K562 (cell line): ENCODE data around the gene KLHL12. TPM values are rescaled to one million over a fixed set of nuclear protein-coding genes. Genes with fewer than 3 reads are reported as not detected.
A peak's percentile ranks its signal among the peaks of the same experiment; 100 is the strongest.

Experiments used
- ARNT ChIP-seq, 2 experiments: fragments of 450-650 bp; IDR thresholded peaks; 2 replicates each; pipeline ENCODE4 v1.6.1; 2016; ENCODE audit warnings: mild to moderate bottlenecking in 1 of 2
- ASH1L ChIP-seq: fragments of 450-650 bp; IDR thresholded peaks from 2 replicates; pipeline ENCODE4 v1.6.1; 2018; ENCODE audit warnings: borderline replicate concordance, mild to moderate bottlenecking, low read depth; ENCODE audit not compliant: partially characterized antibody
- CBFA2T2 ChIP-seq: fragments of 450-650 bp; conservative IDR thresholded peaks from 2 replicates; pipeline ENCODE4 v1.6.1; 2017; ENCODE audit warnings: mild to moderate bottlenecking
- CTBP1 ChIP-seq: fragments of 450-650 bp; IDR thresholded peaks from 2 replicates; pipeline ENCODE4 v1.6.1; 2016; ENCODE audit warnings: borderline replicate concordance
- DNMT1 ChIP-seq: fragments of 450-650 bp; IDR thresholded peaks from 2 replicates; pipeline ENCODE4 v1.6.1; 2016; ENCODE audit warnings: antibody characterized with exemption, mild to moderate bottlenecking
- EHMT2 ChIP-seq: fragments of 450-650 bp; IDR thresholded peaks from 2 replicates; pipeline ENCODE4 v1.6.1; 2018; ENCODE audit warnings: antibody characterized with exemption
- ELK3 ChIP-seq: fragments of 450-650 bp; formaldehyde crosslinking; IDR thresholded peaks from 2 replicates; pipeline ENCODE4 v1.4.0; 2020; ENCODE audit warnings: mild to moderate bottlenecking
- ETS2 ChIP-seq: IDR thresholded peaks from 2 replicates; pipeline ENCODE4 v1.6.1; 2016; ENCODE audit warnings: borderline replicate concordance, missing genetic modification characterization, mild to moderate bottlenecking, moderate library complexity, missing compliant biosample characterization; ENCODE audit not compliant: poor library complexity, severe bottlenecking
- FOXP1 ChIP-seq: sonication (generic); formaldehyde crosslinking; IDR thresholded peaks from 2 replicates; pipeline ENCODE4 v1.8.0; 2022; ENCODE audit warnings: mild to moderate bottlenecking, missing genetic modification reagents
- GABPB2 ChIP-seq: fragments of 250-450 bp; sonication (Bioruptor Pico); conservative IDR thresholded peaks from 2 replicates; pipeline ENCODE4 v1.5.1; 2021; ENCODE audit warnings: mild to moderate bottlenecking
- GATAD2A ChIP-seq: fragments of 450-650 bp; IDR thresholded peaks from 2 replicates; pipeline ENCODE4 v1.6.1; 2017
- GMEB1 ChIP-seq: fragments of 250-450 bp; sonication (Bioruptor Pico); IDR thresholded peaks from 2 replicates; pipeline ENCODE4 v1.4.0; 2020; ENCODE audit warnings: mild to moderate bottlenecking
- HDAC1 ChIP-seq, 2 experiments: fragments of 450-650 bp; IDR thresholded peaks; 2 replicates each; pipeline ENCODE4 v1.6.1; 2016 to 2017; ENCODE audit warnings: inconsistent platforms in 1 of 2, mild to moderate bottlenecking in 1 of 2, moderate library complexity in 1 of 2
- HDGF ChIP-seq: fragments of 450-650 bp; IDR thresholded peaks from 2 replicates; pipeline ENCODE4 v1.6.1; 2016
- HNRNPL ChIP-seq: fragments of 200-400 bp; formaldehyde crosslinking; IDR thresholded peaks from 2 replicates; pipeline ENCODE4 v1.6.1; 2017; ENCODE audit warnings: low read depth, mild to moderate bottlenecking, low read length
- HSF4 ChIP-seq: fragments of 250-450 bp; sonication (Bioruptor Pico); IDR thresholded peaks from 2 replicates; pipeline ENCODE4 v2.1.2; 2022; ENCODE audit warnings: mild to moderate bottlenecking, moderate library complexity, borderline replicate concordance
- MEIS2 ChIP-seq: fragments of 450-650 bp; IDR thresholded peaks from 2 replicates; pipeline ENCODE4 v1.6.1; 2014; ENCODE audit warnings: mild to moderate bottlenecking; ENCODE audit not compliant: partially characterized antibody
- NFIC ChIP-seq: fragments of 450-650 bp; IDR thresholded peaks from 2 replicates; pipeline ENCODE4 v1.6.1; 2017; ENCODE audit warnings: mild to moderate bottlenecking, inconsistent platforms
- POU5F1 ChIP-seq: fragments of 150-350 bp; IDR thresholded peaks from 2 replicates; pipeline ENCODE4 v1.6.1; 2014; ENCODE audit warnings: borderline replicate concordance, low read length, low read depth, mild to moderate bottlenecking; ENCODE audit not compliant: partially characterized antibody
- SMARCC2 ChIP-seq: fragments of 450-650 bp; IDR thresholded peaks from 2 replicates; pipeline ENCODE4 v1.6.1; 2017; ENCODE audit warnings: antibody characterized with exemption, moderate library complexity, mild to moderate bottlenecking, low read depth
- SPI1 ChIP-seq: IDR thresholded peaks from 2 replicates; pipeline ENCODE4 v1.6.1; 2011; ENCODE audit warnings: low read depth, low read length, control low read depth, borderline replicate concordance
- ZNF57 ChIP-seq: fragments of 450-650 bp; formaldehyde crosslinking; IDR thresholded peaks from 2 replicates; pipeline ENCODE4 v1.4.0; 2020; ENCODE audit warnings: mild to moderate bottlenecking, moderate library complexity
- ZNF586 ChIP-seq: fragments of 450-650 bp; formaldehyde crosslinking; conservative IDR thresholded peaks from 2 replicates; pipeline ENCODE4 v1.4.0; 2020; ENCODE audit warnings: mild to moderate bottlenecking, moderate library complexity
- polyA plus RNA-seq, 8 experiments: library from polyadenylated mRNA; depleted of rRNA in 4 of 8; stranded (reverse) in 5 of 8; unstranded in 3 of 8; fragments of >200 nt; fragmentation: Nextera tagmentation in 2 of 8; fragmentation: Illumina TruSeq in 1 of 8; extraction: Ambion mirVana in 2 of 8; extraction: Trizol in 1 of 8; gene quantifications; 2 replicates each; pipeline versions ENCODE4 v1.2.1 to v1.2.3, GENCODE V29; 2011 to 2014; ENCODE audit warnings: inconsistent platforms in 1 of 8, missing spikeins in 1 of 8
- total RNA-seq, 7 experiments: library from RNA; depleted of rRNA in 6 of 7; stranded (reverse); fragments of >200 nt in 6 of 7; fragmentation: Illumina TruSeq in 2 of 7; extraction: Trizol in 2 of 7; gene quantifications; 2 replicates each; pipeline versions ENCODE4 v1.2.1 to v1.2.3, GENCODE V29; 2011 to 2021; ENCODE audit warnings: low replicate concordance in 1 of 7
- TF ChIP-seq, protein P1 (sequence below): sonication (generic); formaldehyde crosslinking; IDR thresholded peaks from 2 replicates; pipeline ENCODE4 v1.8.0; 2023; ENCODE audit warnings: missing genetic modification reagents, mild to moderate bottlenecking, borderline replicate concordance

Gene KLHL12
- total and polyA plus RNA-seq, 9 of the 15 experiments (the other 6 are each of a cell fraction or from before 2014, with no cell fraction given) = 23.1 to 85.1 (median 35.0) TPM

DNA sequence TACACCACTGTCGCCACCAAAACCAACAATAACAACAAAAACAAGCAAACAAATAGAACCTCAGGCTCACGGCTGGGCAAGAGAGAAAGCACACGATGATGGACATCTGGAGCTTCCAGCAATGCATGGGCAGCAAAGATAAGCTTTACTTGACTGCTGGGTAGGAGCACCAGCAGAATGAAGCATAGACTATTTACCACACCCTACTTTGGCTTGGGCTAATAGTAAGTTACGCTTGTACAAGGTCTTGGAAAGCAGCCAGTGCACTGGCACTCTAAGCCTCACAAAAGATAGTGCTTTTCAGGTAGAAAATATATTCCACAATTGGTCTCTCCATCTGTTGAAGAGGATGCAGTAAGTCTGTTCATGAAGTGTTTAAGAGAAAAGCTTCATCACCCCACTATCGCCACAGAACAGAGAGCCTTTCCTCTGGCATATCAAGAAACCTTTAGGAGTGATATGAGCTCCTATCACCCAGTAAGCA is 17.4 kb upstream of the KLHL12 start (continued):
- TF ChIP-seq SMARCC2 (peak; percentile 89), ELK3 (CRISPR knock-in tag) (no peak), ASH1L (no peak), ARNT (IDR thresholded peaks at IDR 0.05) (peak in 1 of 2 experiments; percentile 71; a peak in 2 of 4 replicates), SPI1 (no peak), HSF4 (CRISPR knock-in tag) (peak; percentile 62; the same call in 1 of the 2 replicates), GMEB1 (no peak), EHMT2 (peak; percentile 80), HNRNPL (no peak), GATAD2A (no peak; the same call in none of the 2 replicates), ZNF586 (CRISPR knock-in tag) (no peak), NFIC (peak; percentile 96), ZNF57 (CRISPR knock-in tag) (no peak), HDGF (no peak), ETS2 (no peak), DNMT1 (no peak), CBFA2T2 (peak; percentile 94), POU5F1 (no peak), CTBP1 (peak; percentile 86), GABPB2 (CRISPR knock-in tag) (no peak), FOXP1 (CRISPR knock-in tag) (no peak), MEIS2 (peak; percentile 92), HDAC1 (IDR thresholded peaks at IDR 0.05) (peak; percentile 13 to 75; a peak in 3 of 4 replicates)
- TF ChIP-seq, protein P1, sequence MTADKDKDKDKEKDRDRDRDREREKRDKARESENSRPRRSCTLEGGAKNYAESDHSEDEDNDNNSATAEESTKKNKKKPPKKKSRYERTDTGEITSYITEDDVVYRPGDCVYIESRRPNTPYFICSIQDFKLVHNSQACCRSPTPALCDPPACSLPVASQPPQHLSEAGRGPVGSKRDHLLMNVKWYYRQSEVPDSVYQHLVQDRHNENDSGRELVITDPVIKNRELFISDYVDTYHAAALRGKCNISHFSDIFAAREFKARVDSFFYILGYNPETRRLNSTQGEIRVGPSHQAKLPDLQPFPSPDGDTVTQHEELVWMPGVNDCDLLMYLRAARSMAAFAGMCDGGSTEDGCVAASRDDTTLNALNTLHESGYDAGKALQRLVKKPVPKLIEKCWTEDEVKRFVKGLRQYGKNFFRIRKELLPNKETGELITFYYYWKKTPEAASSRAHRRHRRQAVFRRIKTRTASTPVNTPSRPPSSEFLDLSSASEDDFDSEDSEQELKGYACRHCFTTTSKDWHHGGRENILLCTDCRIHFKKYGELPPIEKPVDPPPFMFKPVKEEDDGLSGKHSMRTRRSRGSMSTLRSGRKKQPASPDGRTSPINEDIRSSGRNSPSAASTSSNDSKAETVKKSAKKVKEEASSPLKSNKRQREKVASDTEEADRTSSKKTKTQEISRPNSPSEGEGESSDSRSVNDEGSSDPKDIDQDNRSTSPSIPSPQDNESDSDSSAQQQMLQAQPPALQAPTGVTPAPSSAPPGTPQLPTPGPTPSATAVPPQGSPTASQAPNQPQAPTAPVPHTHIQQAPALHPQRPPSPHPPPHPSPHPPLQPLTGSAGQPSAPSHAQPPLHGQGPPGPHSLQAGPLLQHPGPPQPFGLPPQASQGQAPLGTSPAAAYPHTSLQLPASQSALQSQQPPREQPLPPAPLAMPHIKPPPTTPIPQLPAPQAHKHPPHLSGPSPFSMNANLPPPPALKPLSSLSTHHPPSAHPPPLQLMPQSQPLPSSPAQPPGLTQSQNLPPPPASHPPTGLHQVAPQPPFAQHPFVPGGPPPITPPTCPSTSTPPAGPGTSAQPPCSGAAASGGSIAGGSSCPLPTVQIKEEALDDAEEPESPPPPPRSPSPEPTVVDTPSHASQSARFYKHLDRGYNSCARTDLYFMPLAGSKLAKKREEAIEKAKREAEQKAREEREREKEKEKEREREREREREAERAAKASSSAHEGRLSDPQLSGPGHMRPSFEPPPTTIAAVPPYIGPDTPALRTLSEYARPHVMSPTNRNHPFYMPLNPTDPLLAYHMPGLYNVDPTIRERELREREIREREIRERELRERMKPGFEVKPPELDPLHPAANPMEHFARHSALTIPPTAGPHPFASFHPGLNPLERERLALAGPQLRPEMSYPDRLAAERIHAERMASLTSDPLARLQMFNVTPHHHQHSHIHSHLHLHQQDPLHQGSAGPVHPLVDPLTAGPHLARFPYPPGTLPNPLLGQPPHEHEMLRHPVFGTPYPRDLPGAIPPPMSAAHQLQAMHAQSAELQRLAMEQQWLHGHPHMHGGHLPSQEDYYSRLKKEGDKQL (CRISPR knock-in tag) = no peak
